DMS153 treated with DMSO at 0.1 percent for 48 hours (cell line): ENCODE data around the gene SH3PXD2A.

ENCODE experiments used
- DNase-seq: peaks from one replicate; lab custom pipeline; 2025; ENCODE audit not compliant: unreplicated experiment; lab: John Stamatoyannopoulos, UW

Gene SH3PXD2A

DNA sequence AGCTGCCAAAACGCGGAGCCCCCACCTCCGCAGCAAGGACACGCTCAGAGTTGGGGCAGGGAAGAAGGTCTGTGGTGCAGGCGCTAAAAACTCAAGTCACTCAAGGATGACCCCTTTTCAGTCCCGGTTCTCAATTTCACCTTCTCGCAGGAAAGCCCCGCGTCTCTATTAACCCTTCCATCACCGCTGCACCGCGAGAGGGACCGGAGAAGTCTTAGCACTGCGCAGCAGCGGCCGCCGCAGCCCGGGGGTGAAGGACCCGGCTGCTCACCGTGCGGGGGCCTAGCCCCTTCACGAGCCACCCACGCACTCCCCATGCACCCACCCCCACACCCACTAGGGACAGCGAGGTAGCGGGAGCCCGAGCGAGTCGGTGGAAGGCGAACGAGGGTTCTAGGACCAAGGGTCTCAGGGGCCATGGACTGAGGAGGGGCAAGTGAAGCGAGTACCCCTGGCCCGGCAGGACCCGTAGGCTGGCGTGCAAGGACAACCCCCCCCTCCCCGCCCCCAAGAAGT lies 162.9 kb downstream of the SH3PXD2A start:
- DNase-seq, result no peak

GRCh38 chr10:103691723-103692435 lies 163.5 kb downstream of the SH3PXD2A start:
- no peak for DNase-seq

- no peak for DNase-seq
Observed at GRCh38 chr10:103691267-103691666, 164.1 kb downstream of the SH3PXD2A start.

- DNase-seq, result no peak
Observed at GRCh38 chr10:103690281-103690680, 165.1 kb downstream of the SH3PXD2A start.

DNA sequence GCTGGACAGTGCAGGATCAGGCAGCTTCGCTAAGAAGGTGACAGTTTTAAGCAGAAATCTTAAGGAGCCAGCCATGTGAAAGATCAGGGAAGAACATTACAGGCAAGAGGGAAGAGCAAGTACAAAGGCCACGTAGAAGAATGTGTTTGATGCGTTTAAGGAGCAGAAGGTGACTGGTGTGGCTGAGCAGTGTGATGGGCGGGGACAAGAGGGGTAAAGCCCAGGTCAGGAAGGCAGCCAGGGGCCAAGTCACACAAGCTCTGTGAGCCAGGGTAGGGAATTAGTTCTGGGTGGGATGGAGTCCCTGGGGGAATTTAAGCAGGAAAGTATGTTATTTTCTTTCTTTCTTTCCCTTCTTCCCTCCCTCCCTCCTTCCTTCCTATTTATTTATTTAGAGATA lies 166.9 kb downstream of the SH3PXD2A start:
- DNase-seq, result no peak

DNA sequence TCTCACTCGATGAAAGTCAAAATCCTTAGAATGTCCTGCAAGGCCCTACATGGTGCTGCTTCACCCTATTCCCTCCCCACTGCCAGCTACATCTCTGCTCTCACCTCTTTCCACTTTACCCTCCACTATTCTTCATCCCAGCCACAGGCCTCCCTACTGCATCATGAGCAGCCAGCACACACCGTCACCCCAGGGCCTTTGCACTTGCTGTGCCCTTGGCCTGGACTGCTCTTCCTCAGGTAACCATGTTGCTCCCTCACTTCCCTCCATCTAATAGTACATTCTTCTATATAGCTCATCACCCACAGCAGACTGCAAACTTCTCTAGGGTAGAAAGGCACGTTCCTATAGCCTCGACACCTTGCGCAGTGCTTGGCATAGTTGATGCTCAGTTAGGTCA lies 167.7 kb downstream of the SH3PXD2A start:
- DNase-seq, result no peak

- no peak for DNase-seq
Observed at GRCh38 chr10:103687172-103687571, 168.2 kb downstream of the SH3PXD2A start.

DNA sequence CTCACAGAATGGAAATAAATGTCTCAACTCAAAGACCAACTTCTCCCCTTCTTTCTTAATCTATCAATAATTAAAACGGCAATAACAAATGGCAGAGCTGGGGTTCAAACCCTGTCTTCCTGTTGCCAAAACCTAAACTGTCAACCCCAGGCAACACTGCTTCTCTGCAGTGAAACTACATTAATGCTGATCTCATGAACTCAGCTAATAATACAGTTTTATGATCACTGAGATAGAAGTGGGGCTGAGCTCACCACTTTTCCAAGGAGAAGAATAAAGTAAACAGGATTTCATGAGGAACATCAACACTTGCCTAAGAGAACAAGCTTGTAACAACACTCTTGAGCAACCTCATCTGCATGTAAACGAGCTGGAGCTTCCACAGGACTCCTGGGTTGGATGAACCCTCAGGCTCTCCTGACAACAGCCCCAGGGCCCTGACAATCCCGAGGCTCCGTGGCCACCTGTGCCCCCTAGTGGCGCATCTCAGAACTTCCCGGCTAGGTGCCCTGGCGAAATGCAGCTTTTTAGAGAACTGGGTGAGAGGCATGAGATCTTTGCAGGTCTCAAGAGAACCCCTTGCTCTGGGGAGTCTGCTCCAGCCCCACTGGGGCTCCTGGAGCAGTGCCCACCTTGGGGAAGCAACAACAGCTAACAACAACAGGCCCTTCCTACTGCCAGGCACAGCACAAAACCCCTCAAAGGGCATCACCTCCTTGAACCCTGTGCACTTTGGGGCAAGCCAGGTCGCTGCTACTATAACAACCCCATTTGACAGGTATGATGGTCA lies 169.3 kb downstream of the SH3PXD2A start:
- peak; percentile 14 for DNase-seq

- DNase-seq, result no peak
Observed at GRCh38 chr10:103683851-103684250, 171.5 kb downstream of the SH3PXD2A start.

- DNase-seq, result no peak
Observed at GRCh38 chr10:103682631-103683030, 172.7 kb downstream of the SH3PXD2A start.

DNA sequence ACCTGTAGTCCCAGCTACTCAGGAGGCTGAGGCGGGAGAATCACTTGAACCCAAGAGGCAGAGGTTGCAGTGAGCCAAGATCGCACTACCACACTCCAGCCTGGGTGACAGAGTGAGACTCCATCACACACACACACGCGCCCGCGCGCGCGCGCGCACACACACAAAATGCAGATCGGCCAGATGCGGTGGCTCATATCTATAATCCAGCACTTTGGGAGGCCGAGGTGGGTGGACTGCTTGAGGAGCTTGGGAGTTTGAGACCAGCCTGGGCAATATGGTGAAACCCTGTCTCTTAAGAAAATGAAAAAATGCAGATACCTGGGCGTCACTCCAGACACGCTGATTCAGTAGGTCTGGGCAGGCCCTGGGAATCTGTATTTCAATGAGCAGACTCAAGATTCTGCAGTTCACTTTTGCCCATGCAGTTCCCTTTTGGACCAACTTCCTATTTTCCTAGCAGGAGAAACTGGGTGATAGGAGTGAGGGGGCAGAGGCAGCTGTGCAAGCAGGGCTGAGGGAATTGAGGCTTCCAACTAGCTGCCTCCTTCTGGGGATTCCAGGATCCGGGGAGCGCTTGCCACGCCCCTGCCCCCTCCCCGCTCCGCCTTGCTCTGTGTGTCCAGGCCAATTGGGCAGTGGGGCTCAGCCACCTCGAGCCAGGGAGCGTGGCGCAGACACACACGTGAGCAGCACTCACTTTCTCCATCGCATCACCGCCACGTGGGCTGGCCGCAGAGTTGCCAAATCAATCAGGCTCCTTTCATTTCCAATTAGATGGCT lies 173.6 kb downstream of the SH3PXD2A start:
- no peak for DNase-seq

DNA sequence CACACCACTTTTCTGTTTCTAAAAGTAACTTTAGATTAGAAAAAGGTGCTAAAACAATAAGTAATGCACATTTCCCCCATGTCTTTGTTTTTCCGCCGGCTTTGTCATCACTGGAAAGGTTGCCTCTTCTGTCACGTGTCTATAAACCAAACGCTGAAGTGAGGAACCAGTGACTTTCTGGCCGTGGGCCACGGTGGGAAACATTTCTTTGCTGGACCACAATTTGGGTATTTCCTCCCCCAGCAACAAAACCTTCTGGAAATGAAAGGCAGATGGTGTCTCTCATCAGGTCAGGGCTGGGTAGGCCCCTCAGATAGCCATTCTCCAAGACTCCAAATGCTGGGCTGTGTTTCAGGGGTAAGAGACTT lies 174.5 kb downstream of the SH3PXD2A start:
- no peak for DNase-seq

DNA sequence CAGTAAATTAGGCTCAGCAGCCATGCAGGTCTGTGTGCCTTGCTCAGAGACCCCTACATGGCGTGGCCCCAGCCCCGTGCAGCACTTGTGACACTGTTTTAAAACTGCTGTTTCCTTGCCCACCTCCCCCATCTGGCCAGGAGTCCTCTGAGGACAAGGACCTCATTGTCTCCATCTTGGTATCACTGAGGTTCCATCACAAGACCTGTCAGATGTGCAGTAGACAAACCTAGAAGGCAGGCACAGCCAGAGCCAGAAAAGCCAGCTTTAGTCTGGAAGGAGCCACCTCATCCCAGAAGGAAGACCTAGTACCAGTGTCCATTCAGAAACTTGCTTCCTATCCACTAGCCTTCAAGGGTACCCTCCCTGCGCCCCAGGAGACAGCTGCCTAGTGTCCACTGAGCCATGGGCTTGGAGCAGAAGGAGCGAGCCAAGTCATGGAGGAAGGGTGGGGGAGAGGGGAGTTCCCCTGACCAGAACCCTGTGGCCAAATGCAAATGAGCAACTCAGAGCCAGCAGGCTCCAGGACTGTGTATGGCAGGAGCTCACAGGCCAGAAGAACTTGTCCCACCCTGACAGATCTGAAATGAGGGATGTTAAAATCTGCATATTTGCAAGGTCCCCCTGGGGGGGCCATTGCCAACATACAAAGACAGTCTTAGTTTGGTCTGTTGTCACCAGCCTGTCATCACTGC lies 176.1 kb downstream of the SH3PXD2A start:
- no peak for DNase-seq

- DNase-seq, result no peak
Observed at GRCh38 chr10:103678178-103678526, 177.2 kb downstream of the SH3PXD2A start.

GRCh38 chr10:103677486-103678177 lies 177.7 kb downstream of the SH3PXD2A start:
- DNase-seq, result no peak

GRCh38 chr10:103676851-103677417 lies 178.4 kb downstream of the SH3PXD2A start:
- no peak for DNase-seq

GRCh38 chr10:103676058-103676785 lies 179.2 kb downstream of the SH3PXD2A start:
- DNase-seq, result no peak

DNA sequence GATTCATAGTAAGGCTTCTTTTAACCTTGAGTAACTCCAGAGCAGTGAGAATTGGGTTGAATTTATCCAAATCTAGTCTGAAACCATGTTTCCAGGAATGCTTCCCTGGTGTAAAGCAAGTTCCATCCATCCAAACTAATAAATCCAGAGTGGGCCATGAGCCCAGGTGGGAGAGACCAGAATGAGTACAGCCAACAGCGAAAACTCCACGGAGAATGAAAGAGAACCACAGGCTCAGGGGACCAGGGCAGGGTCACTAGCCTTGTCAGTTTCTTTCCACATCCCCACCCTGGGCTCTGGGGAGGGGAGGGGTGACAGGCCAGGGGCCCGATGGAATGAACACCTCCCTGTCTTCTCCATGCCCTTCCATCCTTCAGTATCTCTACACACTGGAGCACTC lies 181.8 kb downstream of the SH3PXD2A start:
- no peak for DNase-seq

DNA sequence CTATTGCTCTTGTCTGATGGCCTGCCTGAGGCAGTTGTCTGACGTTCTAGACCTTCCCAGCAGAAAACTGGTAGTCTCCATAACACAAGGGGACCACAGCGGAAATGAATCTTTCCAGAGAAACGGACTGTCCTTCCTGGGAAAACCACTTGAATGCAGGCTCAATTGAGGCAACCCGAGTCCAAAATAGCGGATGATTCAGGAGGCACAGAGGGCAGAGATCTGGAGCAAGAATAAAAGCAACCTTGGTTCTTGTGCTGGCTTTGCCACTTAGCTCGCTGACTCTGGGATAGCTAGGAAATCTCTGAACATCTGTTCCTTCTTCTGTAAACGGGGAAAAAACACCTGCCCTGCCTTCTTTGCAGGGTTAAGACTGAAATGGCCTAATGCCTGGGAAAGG lies 183.0 kb downstream of the SH3PXD2A start:
- no peak for DNase-seq
